Measurements from ENCODE around the gene CYP11A1. TPM values are rescaled to one million over a fixed set of nuclear protein-coding genes. Genes with fewer than 3 reads are reported as not detected.
A peak's percentile ranks its signal among the peaks of the same experiment; 100 is the strongest.

Gene CYP11A1
- not detected in 2 replicates for total RNA-seq

- DNase-seq (ENCODE audit: low read depth in 2 of 2): no peak
These were observed at the start of gene CYP11A1 for GRCh38 chr15:74367296-74367854. TSS of gene CYP11A1 (minus strand) at chr15:74367646. CDS start at chr15:74367585, 61 bp downstream.

GRCh38 chr15:74417225-74417624 lies 49.8 kb upstream of the CYP11A1 start:
- DNase-seq (ENCODE audit: low read depth in 2 of 2): peak in 1 of 2 donors; percentile 45

GRCh38 chr15:74415966-74416916 lies 48.8 kb upstream of the CYP11A1 start:
- no peak for DNase-seq (ENCODE audit: low read depth in 2 of 2)

GRCh38 chr15:74414603-74415338 lies 47.3 kb upstream of the CYP11A1 start:
- no peak for DNase-seq (ENCODE audit: low read depth in 2 of 2)

- DNase-seq (ENCODE audit: low read depth in 2 of 2): no peak
These were observed 46.7 kb upstream of the CYP11A1 start for GRCh38 chr15:74414081-74414580.

GRCh38 chr15:74413350-74414080 lies 46.1 kb upstream of the CYP11A1 start:
- DNase-seq (ENCODE audit: low read depth in 2 of 2): no peak

- DNase-seq (ENCODE audit: low read depth in 2 of 2): no peak
These were observed 44.7 kb upstream of the CYP11A1 start for GRCh38 chr15:74412159-74412558.

- no peak for DNase-seq (ENCODE audit: low read depth in 2 of 2)
These were observed 44.2 kb upstream of the CYP11A1 start for GRCh38 chr15:74411686-74412085.

GRCh38 chr15:74410502-74410901 lies 43.1 kb upstream of the CYP11A1 start:
- DNase-seq (ENCODE audit: low read depth in 2 of 2): no peak

- no peak for DNase-seq (ENCODE audit: low read depth in 2 of 2)
These were observed 41.8 kb upstream of the CYP11A1 start for GRCh38 chr15:74409225-74409624.

GRCh38 chr15:74408815-74409214 lies 41.4 kb upstream of the CYP11A1 start:
- DNase-seq (ENCODE audit: low read depth in 2 of 2): no peak

GRCh38 chr15:74408385-74408784 lies 40.9 kb upstream of the CYP11A1 start:
- no peak for DNase-seq (ENCODE audit: low read depth in 2 of 2)

GRCh38 chr15:74406992-74407705 lies 39.7 kb upstream of the CYP11A1 start:
- DNase-seq (ENCODE audit: low read depth in 2 of 2): no peak

GRCh38 chr15:74406517-74406916 lies 39.1 kb upstream of the CYP11A1 start:
- no peak for DNase-seq (ENCODE audit: low read depth in 2 of 2)

GRCh38 chr15:74405823-74406222 lies 38.4 kb upstream of the CYP11A1 start:
- no peak for DNase-seq (ENCODE audit: low read depth in 2 of 2)

GRCh38 chr15:74403991-74404563 lies 36.6 kb upstream of the CYP11A1 start:
- no peak for DNase-seq (ENCODE audit: low read depth in 2 of 2)

- no peak for DNase-seq (ENCODE audit: low read depth in 2 of 2)
These were observed 36.1 kb upstream of the CYP11A1 start for GRCh38 chr15:74403588-74403919.

- no peak for DNase-seq (ENCODE audit: low read depth in 2 of 2)
These were observed 35.6 kb upstream of the CYP11A1 start for GRCh38 chr15:74402873-74403587.

GRCh38 chr15:74402337-74402841 lies 34.9 kb upstream of the CYP11A1 start:
- no peak for DNase-seq (ENCODE audit: low read depth in 2 of 2)
